Measurements from ENCODE around the gene CCDC157. TPM values are rescaled to one million over a fixed set of nuclear protein-coding genes. Genes with fewer than 3 reads are reported as not detected.

CCDC157 gene
- total and polyA plus RNA-seq, 4 donors = 0.53 to 1.4 (median 0.98) TPM

DNA sequence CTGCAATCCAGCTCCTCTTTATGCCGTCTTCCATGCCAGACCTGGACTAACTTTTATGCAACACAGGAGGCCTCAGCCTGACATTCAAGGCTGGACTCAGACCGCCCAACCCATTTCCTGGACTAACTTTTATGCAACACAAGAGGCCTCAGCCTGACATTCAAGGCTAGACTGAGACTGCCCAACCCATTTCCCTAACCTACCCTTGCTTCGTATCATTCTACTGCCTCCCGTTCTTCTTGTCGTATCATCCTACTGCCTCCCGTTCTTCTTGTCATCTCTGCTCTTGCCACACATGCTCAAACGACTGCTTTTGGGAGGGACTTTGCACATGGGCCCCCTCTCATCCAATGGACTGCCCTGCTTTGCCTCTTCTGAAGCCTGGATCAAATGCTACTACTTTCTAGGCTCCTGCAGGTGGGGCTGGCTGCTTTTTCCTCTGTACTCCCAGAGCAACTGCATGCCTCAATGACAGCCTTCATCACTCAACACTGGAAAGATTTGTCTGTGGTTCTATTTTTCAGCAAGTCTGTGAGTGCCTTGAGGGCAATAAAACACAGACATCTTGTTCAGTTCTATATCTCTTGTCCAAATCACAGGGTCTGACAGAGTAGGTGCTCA lies 37.9 kb upstream of the CCDC157 start (continued):
- TF ChIP-seq REST (IDR thresholded peaks at IDR 0.05) (no peak), HNF4G (IDR thresholded peaks at IDR 0.05) (no peak)
- TF ChIP-seq, protein P1, sequence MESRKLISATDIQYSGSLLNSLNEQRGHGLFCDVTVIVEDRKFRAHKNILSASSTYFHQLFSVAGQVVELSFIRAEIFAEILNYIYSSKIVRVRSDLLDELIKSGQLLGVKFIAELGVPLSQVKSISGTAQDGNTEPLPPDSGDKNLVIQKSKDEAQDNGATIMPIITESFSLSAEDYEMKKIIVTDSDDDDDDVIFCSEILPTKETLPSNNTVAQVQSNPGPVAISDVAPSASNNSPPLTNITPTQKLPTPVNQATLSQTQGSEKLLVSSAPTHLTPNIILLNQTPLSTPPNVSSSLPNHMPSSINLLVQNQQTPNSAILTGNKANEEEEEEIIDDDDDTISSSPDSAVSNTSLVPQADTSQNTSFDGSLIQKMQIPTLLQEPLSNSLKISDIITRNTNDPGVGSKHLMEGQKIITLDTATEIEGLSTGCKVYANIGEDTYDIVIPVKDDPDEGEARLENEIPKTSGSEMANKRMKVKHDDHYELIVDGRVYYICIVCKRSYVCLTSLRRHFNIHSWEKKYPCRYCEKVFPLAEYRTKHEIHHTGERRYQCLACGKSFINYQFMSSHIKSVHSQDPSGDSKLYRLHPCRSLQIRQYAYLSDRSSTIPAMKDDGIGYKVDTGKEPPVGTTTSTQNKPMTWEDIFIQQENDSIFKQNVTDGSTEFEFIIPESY (IDR thresholded peaks at IDR 0.05) = no peak

- no peak for DNase-seq (ENCODE audit: low spot score)
- H3K36me3 ChIP-seq (ENCODE audit: control insufficient read depth in 4 of 4, insufficient read depth in 3 of 4, low read depth in 1 of 4, low read length in 3 of 4) = peaks cover 0 to 2% (median 0%) of the 10 kb centered on the region in 4 donors
- no peaks in the 10 kb centered on the region for H3K9me3 ChIP-seq (ENCODE audit: control insufficient read depth in 4 of 4, low read length in 3 of 4)
- TF ChIP-seq MAX (IDR thresholded peaks at IDR 0.05) = peak; percentile 8
- TF ChIP-seq RAD21 (IDR thresholded peaks at IDR 0.05) = no peak
- peak; percentile 49 for TF ChIP-seq YY1 (IDR thresholded peaks at IDR 0.05)
- TF ChIP-seq EGR1 (IDR thresholded peaks at IDR 0.05; ENCODE audit: low read depth in 2 of 2) = no peak
- TF ChIP-seq FOXA2 (IDR thresholded peaks at IDR 0.05) = no peak
- TF ChIP-seq FOXA1 (IDR thresholded peaks at IDR 0.05) = no peak
- no peak for TF ChIP-seq NR2F2 (IDR thresholded peaks at IDR 0.05)
- no peak for TF ChIP-seq REST (IDR thresholded peaks at IDR 0.05)
- TF ChIP-seq SP1 (IDR thresholded peaks at IDR 0.05) = peak; percentile 32
- TF ChIP-seq, protein P2, sequence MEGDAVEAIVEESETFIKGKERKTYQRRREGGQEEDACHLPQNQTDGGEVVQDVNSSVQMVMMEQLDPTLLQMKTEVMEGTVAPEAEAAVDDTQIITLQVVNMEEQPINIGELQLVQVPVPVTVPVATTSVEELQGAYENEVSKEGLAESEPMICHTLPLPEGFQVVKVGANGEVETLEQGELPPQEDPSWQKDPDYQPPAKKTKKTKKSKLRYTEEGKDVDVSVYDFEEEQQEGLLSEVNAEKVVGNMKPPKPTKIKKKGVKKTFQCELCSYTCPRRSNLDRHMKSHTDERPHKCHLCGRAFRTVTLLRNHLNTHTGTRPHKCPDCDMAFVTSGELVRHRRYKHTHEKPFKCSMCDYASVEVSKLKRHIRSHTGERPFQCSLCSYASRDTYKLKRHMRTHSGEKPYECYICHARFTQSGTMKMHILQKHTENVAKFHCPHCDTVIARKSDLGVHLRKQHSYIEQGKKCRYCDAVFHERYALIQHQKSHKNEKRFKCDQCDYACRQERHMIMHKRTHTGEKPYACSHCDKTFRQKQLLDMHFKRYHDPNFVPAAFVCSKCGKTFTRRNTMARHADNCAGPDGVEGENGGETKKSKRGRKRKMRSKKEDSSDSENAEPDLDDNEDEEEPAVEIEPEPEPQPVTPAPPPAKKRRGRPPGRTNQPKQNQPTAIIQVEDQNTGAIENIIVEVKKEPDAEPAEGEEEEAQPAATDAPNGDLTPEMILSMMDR (IDR thresholded peaks at IDR 0.05; ENCODE audit: low read depth, low read length, missing input control) = no peak
- TF ChIP-seq GABPA (IDR thresholded peaks at IDR 0.05 in 1 of 2, conservative IDR thresholded peaks at IDR 0.05 in 1 of 2) = no peak
- no peak for TF ChIP-seq JUND (IDR thresholded peaks at IDR 0.05)
- TF ChIP-seq HNF4G (IDR thresholded peaks at IDR 0.05) = no peak
- TF ChIP-seq RXRA (IDR thresholded peaks at IDR 0.05) = peak; percentile 44 to 83
- TF ChIP-seq, protein P1 (IDR thresholded peaks at IDR 0.05) = no peak
- no peak for TF ChIP-seq TAF1 (conservative IDR thresholded peaks at IDR 0.05)
- TF ChIP-seq HNF4A (conservative IDR thresholded peaks at IDR 0.05) = peak; percentile 72 to 85
- TF ChIP-seq ATF3 (IDR thresholded peaks at IDR 0.05) = no peak
- no peaks in the 10 kb centered on the region for H3K27me3 ChIP-seq (ENCODE audit: control insufficient read depth in 4 of 4, insufficient read depth in 4 of 4, low read length in 3 of 4)
- no peak overlapping the region for H3K9ac ChIP-seq (ENCODE audit: low read depth in 1 of 2, low read length in 2 of 2)
- peaks cover 12 to 61% (median 41%) of the 10 kb centered on the region in 4 donors for H3K4me1 ChIP-seq (ENCODE audit: control insufficient read depth in 4 of 4, insufficient read depth in 4 of 4, low read length in 3 of 4)
- WGBS = 79% methylated on average over 3 of the region's 3 CpGs
- H3K27ac ChIP-seq (ENCODE audit: low read depth in 1 of 2, low read length in 2 of 2) = peak overlapping the region in 1 of 2 donors; percentile 23
- no peak overlapping the region for H3K4me3 ChIP-seq (ENCODE audit: low read depth in 1 of 3, low read length in 3 of 3)
These were observed 36.7 kb upstream of the CCDC157 start for GRCh38 chr22:30320021-30320556.

Data from liver (tissue), 9 donors.